CD14-positive monocyte (primary cell): Measurements from ENCODE around the gene AFF3. TPM values are rescaled to one million over a fixed set of nuclear protein-coding genes. Genes with fewer than 3 reads are reported as not detected.

ENCODE experiments used
- DNase-seq, 3 donors: peaks; one replicate each; pipeline ENCODE4 v3.0.0-alpha.2; 2011 to 2022
- H2AFZ ChIP-seq: 2 replicates; pipeline ENCODE4 v1.6.0; 2012; ENCODE audit warnings: mild to moderate bottlenecking, low read depth, low read length, inconsistent platforms; ENCODE audit not compliant: insufficient read depth, poor library complexity, severe bottlenecking
- H3K27ac ChIP-seq, 2 donors: 1 replicate in 1 of 2; 2 replicates in 1 of 2; pipeline ENCODE4 v1.5.1; 2012 to 2013; ENCODE audit warnings: low read length in 2 of 2, control low read depth in 1 of 2, inconsistent platforms in 1 of 2, low read depth in 1 of 2, mild to moderate bottlenecking in 1 of 2
- H3K27me3 ChIP-seq, 2 donors: one replicate each; pipeline versions ENCODE4 v1.6.0 to v1.6.1; 2011 to 2013; ENCODE audit warnings: low read length in 2 of 2; ENCODE audit not compliant: control insufficient read depth in 2 of 2, insufficient read depth in 2 of 2
- H3K36me3 ChIP-seq, 2 donors: replicated peaks in 1 of 2; 1 replicate in 1 of 2; 2 replicates in 1 of 2; pipeline versions ENCODE4 v1.5.1 to v1.6.1; 2012 to 2013; ENCODE audit warnings: low read length in 2 of 2, control low read depth in 1 of 2, inconsistent platforms in 1 of 2, mild to moderate bottlenecking in 1 of 2; ENCODE audit not compliant: insufficient read depth in 2 of 2, control insufficient read depth in 1 of 2
- H3K4me1 ChIP-seq, 2 donors: 1 replicate in 1 of 2; 2 replicates in 1 of 2; pipeline versions ENCODE4 v1.5.1 to v1.6.1; 2012 to 2013; ENCODE audit warnings: low read length in 2 of 2, control low read depth in 1 of 2, inconsistent platforms in 1 of 2, mild to moderate bottlenecking in 1 of 2, moderate library complexity in 1 of 2; ENCODE audit not compliant: insufficient read depth in 2 of 2, control insufficient read depth in 1 of 2
- H3K4me2 ChIP-seq: replicated peaks from 2 replicates; pipeline ENCODE3; 2012; ENCODE audit warnings: low read length, moderate library complexity, mild to moderate bottlenecking; ENCODE audit not compliant: poor library complexity, severe bottlenecking; ENCODE audit errors: extremely low read depth
- H3K4me3 ChIP-seq, 3 experiments: fragments of 200-600 bp in 1 of 3; sonication (generic) in 1 of 3; replicated peaks in 1 of 3; 1 replicate in 2 of 3; 2 replicates in 1 of 3; pipeline ENCODE4 v1.5.1; 2011 to 2013; ENCODE audit warnings: low read length in 3 of 3, mild to moderate bottlenecking in 3 of 3, control low read depth in 2 of 3, low read depth in 2 of 3, inconsistent platforms in 1 of 3, moderate library complexity in 1 of 3
- H3K79me2 ChIP-seq: 2 replicates; pipeline ENCODE4 v1.6.0; 2012; ENCODE audit warnings: mild to moderate bottlenecking, control low read depth, inconsistent platforms, low read length, moderate library complexity; ENCODE audit not compliant: insufficient read depth
- H3K9ac ChIP-seq: 2 replicates; pipeline ENCODE4 v1.6.0; 2017; ENCODE audit warnings: low read length, mild to moderate bottlenecking; ENCODE audit not compliant: insufficient read depth, poor library complexity, severe bottlenecking
- H3K9me3 ChIP-seq, 2 donors: replicated peaks in 1 of 2; 1 replicate in 1 of 2; 2 replicates in 1 of 2; pipeline versions ENCODE4 v1.5.1 to v1.6.1; 2012 to 2013; ENCODE audit warnings: low read length in 2 of 2, control low read depth in 1 of 2; ENCODE audit not compliant: control insufficient read depth in 1 of 2, insufficient read depth in 1 of 2
- H4K20me1 ChIP-seq: 2 replicates; pipeline ENCODE4 v1.6.0; 2012; ENCODE audit warnings: mild to moderate bottlenecking, low read length, control low read depth, moderate library complexity; ENCODE audit not compliant: insufficient read depth
- H3K27ac Mint-ChIP-seq, 7 donors: one replicate each; pipeline ENCODE4 v1.8.0; 2020; ENCODE audit warnings: mild to moderate bottlenecking in 7 of 7, mixed read lengths in 7 of 7, moderate library complexity in 6 of 7, inconsistent platforms in 2 of 7
- H3K27me3 Mint-ChIP-seq, 3 donors: one replicate each; pipeline ENCODE4 v1.8.0; 2021 to 2022; ENCODE audit warnings: low read depth in 3 of 3, mild to moderate bottlenecking in 3 of 3, mixed read lengths in 3 of 3, moderate library complexity in 3 of 3, inconsistent platforms in 1 of 3
- H3K36me3 Mint-ChIP-seq, 2 donors: one replicate each; pipeline ENCODE4 v1.8.0; 2020; ENCODE audit warnings: mixed read lengths in 2 of 2, inconsistent platforms in 1 of 2, mild to moderate bottlenecking in 1 of 2
- H3K4me1 Mint-ChIP-seq: one replicate; pipeline ENCODE4 v1.8.0; 2020; ENCODE audit warnings: mild to moderate bottlenecking, mixed read lengths
- H3K4me3 Mint-ChIP-seq, 2 donors: one replicate each; pipeline ENCODE4 v1.8.0; 2020; ENCODE audit warnings: mild to moderate bottlenecking in 2 of 2, mixed read lengths in 2 of 2, moderate library complexity in 1 of 2
- H3K9me3 Mint-ChIP-seq, 7 donors: one replicate each; pipeline ENCODE4 v1.8.0; 2020 to 2022; ENCODE audit warnings: mixed read lengths in 7 of 7, mild to moderate bottlenecking in 6 of 7, moderate library complexity in 6 of 7, inconsistent platforms in 2 of 7
- WGBS: methylation state at CpG from one replicate; pipeline ENCODE4 v1.1.5; 2013; ENCODE audit warnings: missing lambda C conversion rate; ENCODE audit not compliant: insufficient coverage; 5-methylcytosine and 5-hydroxymethylcytosine counted together
- intact Hi-C, 2 donors: fragments of 100-400 bp; cut with micrococcal nuclease; formaldehyde crosslinking; loops; one replicate each; pipeline versions ENCODE4 v1.15.0 to v1.15.1; 2023
- polyA plus RNA-seq, 3 donors: library from polyadenylated mRNA; depleted of rRNA in 1 of 3; unstranded in 2 of 3; stranded (reverse) in 1 of 3; fragments of 300-500 nt in 2 of 3; fragments of >200 nt in 1 of 3; fragmentation: Illumina TruSeq in 2 of 3; gene quantifications; 1 replicate in 2 of 3; 2 replicates in 1 of 3; pipeline ENCODE4 v1.2.3, GENCODE V29; 2012 to 2021
- TF ChIP-seq, protein P1 (sequence below): fragments of 200-600 bp; IDR thresholded peaks from one replicate; pipeline ENCODE4 v1.8.0; 2022; ENCODE audit warnings: antibody characterized with exemption, mild to moderate bottlenecking

The AFF3 gene
- polyA plus RNA-seq, 3 donors: 0.17 to 4.1 (median 0.49) TPM

DNA sequence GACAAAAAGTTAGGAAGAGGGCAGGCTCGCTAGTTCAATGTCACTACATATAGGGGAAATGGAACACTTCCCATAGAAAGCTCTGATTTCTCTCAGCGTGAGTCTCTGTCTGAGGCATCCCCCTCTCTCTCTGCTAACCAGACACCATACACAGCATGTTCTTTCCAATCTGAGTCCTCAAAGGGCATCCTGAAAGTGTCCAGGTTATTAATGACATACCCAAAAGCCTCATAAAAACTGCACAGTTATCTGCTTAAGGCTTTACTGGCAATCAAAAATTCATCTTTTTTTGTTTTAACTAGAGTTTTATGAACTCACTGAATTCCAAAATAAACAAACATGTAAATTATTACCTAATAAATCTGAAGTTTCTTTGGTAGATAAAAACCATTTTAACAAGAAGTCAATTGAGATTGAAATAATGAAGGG is 137.4 kb downstream of the AFF3 start:
- no peaks in the 10 kb centered on the region for H3K9me3 ChIP-seq
- H4K20me1 ChIP-seq: no peaks in the 10 kb centered on the region
- peaks cover 34 to 47% of the 10 kb centered on the region in 2 donors for H3K36me3 Mint-ChIP-seq
- intact Hi-C loops: no loop called here
- no peak overlapping the region for H3K4me3 Mint-ChIP-seq
- TF ChIP-seq, protein P1, sequence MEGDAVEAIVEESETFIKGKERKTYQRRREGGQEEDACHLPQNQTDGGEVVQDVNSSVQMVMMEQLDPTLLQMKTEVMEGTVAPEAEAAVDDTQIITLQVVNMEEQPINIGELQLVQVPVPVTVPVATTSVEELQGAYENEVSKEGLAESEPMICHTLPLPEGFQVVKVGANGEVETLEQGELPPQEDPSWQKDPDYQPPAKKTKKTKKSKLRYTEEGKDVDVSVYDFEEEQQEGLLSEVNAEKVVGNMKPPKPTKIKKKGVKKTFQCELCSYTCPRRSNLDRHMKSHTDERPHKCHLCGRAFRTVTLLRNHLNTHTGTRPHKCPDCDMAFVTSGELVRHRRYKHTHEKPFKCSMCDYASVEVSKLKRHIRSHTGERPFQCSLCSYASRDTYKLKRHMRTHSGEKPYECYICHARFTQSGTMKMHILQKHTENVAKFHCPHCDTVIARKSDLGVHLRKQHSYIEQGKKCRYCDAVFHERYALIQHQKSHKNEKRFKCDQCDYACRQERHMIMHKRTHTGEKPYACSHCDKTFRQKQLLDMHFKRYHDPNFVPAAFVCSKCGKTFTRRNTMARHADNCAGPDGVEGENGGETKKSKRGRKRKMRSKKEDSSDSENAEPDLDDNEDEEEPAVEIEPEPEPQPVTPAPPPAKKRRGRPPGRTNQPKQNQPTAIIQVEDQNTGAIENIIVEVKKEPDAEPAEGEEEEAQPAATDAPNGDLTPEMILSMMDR: no peak
- H3K4me3 ChIP-seq: no peak overlapping the region
- H3K9ac ChIP-seq: no peak overlapping the region
- H3K27me3 Mint-ChIP-seq: no peaks in the 10 kb centered on the region
- no peak overlapping the region for H2AFZ ChIP-seq
- H3K79me2 ChIP-seq: no peaks in the 10 kb centered on the region
- H3K36me3 ChIP-seq: peaks cover 0 to 15% of the 10 kb centered on the region in 2 donors
- peaks cover 16% of the 10 kb centered on the region for H3K4me1 Mint-ChIP-seq
- WGBS: 100% methylated on average over 1 of the region's 2 CpGs
- H3K27me3 ChIP-seq: no peaks in the 10 kb centered on the region
- H3K9me3 Mint-ChIP-seq: no peaks in the 10 kb centered on the region
- peaks cover 14 to 17% of the 10 kb centered on the region in 2 donors for H3K4me1 ChIP-seq
- H3K4me2 ChIP-seq: no peak overlapping the region
- no peak overlapping the region for H3K27ac ChIP-seq
- peak overlapping the region in 1 of 7 donors; percentile 75 for H3K27ac Mint-ChIP-seq
- no peak for DNase-seq

DNA sequence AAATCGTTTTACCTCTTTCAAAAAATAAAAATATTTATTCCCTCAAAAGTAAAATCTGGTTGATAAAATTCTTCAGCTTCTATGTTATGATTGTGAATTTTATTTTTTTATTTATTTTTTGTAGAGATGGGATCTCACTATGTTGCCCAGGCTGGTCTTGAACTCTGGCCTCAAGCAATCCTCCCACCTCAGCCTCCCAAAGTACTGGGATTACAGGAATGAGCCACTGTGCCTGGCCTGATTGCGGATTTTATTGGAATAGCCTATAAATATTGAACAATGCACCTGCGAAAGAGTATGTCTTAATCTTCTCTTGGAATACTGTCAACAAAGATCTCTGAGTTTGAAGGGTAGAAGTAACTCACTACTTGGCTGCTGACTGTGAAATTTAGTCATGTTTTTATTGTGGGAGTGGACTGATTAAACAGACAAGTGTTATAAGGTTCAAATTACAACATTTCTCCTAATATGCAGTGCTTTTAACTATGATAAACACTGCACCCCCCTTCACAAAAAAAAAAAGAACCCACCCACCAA is 138.0 kb downstream of the AFF3 start:
- no peak for DNase-seq
- Histone ChIP-seq H3K27me3 (no peaks in the 10 kb centered on the region), H3K4me1 (peaks cover 9 to 11% of the 10 kb centered on the region in 2 donors), H3K4me2 (no peak overlapping the region), H3K9me3 (no peaks in the 10 kb centered on the region), H3K27ac (no peak overlapping the region), H3K79me2 (no peaks in the 10 kb centered on the region), H4K20me1 (no peaks in the 10 kb centered on the region), H3K36me3 (peaks cover 0 to 15% of the 10 kb centered on the region in 2 donors), H2AFZ (no peak overlapping the region), H3K4me3 (no peak overlapping the region), H3K9ac (no peak overlapping the region)
- Mint-ChIP-seq H3K36me3 (peaks cover 34 to 47% of the 10 kb centered on the region in 2 donors), H3K27me3 (no peaks in the 10 kb centered on the region), H3K27ac (peak overlapping the region in 1 of 7 donors; percentile 75), H3K4me3 (no peak overlapping the region), H3K9me3 (no peaks in the 10 kb centered on the region), H3K4me1 (peaks cover 10% of the 10 kb centered on the region)
- TF ChIP-seq, protein P1: no peak
- WGBS: 60% methylated on average over 1 of the region's 3 CpGs
- intact Hi-C loops: no loop called here
